Measurements from ENCODE around the gene EMP1. TPM values are rescaled to one million over a fixed set of nuclear protein-coding genes. Genes with fewer than 3 reads are reported as not detected.

Gene EMP1
- total and polyA plus RNA-seq, 5 donors from 2014 or later, result 0.15 to 1.6 (median 0.38) TPM; not detected in 2

DNA sequence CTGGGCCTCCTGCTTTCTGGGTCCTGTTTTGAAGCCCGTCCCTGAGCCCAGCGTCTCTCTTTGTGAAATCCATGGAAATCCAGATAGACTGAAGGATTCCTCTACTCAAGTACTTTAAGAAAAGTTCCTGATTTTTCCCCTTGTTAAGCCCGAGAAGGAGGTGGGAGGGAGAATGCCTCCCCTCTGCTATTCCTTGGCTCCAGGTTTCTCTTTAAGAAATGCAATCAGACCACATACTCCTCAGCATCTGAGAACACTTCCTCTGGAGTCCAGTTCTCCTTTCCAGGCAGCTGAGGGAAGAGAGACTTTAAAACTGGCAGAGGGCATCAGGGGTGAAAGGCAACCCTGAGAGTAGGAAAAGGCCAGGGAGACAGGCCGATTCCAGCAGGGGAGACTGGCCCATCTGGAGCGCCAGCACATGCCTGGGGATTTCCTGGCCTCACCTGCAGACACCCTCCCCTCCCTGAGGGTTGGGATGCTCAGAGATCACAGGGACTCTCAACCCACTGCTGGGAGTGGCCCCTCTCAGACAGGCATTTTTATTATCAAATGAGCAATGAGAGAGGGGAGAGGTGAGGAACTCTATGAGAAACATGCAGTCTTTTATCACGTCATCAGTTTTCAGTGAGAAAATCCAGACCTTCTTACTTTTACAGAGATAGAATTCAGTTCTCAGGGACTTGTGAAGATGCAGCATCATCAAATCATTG lies 2.0 kb upstream of the EMP1 start:
- H3K27me3 ChIP-seq (ENCODE audit: control insufficient read depth, insufficient read depth, low read length), result peaks cover 3% of the 10 kb centered on the region
- ATAC-seq (ENCODE audit: low read depth in 2 of 2) (no peak), DNase-seq (no peak)
- H3K27me3 Mint-ChIP-seq, result peaks cover 26% of the 10 kb centered on the region
- no peak overlapping the region for H3K4me3 ChIP-seq (ENCODE audit: low read depth, low read length)
- H3K4me1 ChIP-seq (ENCODE audit: control insufficient read depth, insufficient read depth, low read length, poor library complexity, severe bottlenecking), result peaks cover 12% of the 10 kb centered on the region
- H3K4me1 Mint-ChIP-seq, result peaks cover 5 to 28% (median 16%) of the 10 kb centered on the region in 4 donors
- H3K9me3 Mint-ChIP-seq, result no peaks in the 10 kb centered on the region
- no peak overlapping the region for H3K27ac ChIP-seq (ENCODE audit: insufficient read depth, low read length, poor library complexity, severe bottlenecking)
- no peaks in the 10 kb centered on the region for H3K36me3 ChIP-seq (ENCODE audit: control insufficient read depth, insufficient read depth, low read length)
- H3K36me3 Mint-ChIP-seq, result no peaks in the 10 kb centered on the region
- peak overlapping the region in 1 of 3 donors; percentile 64 for H3K27ac Mint-ChIP-seq
- no peak overlapping the region for H3K4me3 Mint-ChIP-seq
- no peaks in the 10 kb centered on the region for H3K9me3 ChIP-seq (ENCODE audit: control insufficient read depth in 2 of 2, low read length in 2 of 2)

- ATAC-seq (ENCODE audit: low read depth in 2 of 2) (no peak), DNase-seq (no peak)
- no peaks in the 10 kb centered on the region for H3K9me3 ChIP-seq (ENCODE audit: control insufficient read depth in 2 of 2, low read length in 2 of 2)
- no peaks in the 10 kb centered on the region for H3K36me3 ChIP-seq (ENCODE audit: control insufficient read depth, insufficient read depth, low read length)
- no peak overlapping the region for H3K4me3 ChIP-seq (ENCODE audit: low read depth, low read length)
- Mint-ChIP-seq H3K36me3 (no peaks in the 10 kb centered on the region), H3K9me3 (no peaks in the 10 kb centered on the region), H3K4me1 (peaks cover 5 to 33% (median 16%) of the 10 kb centered on the region in 4 donors), H3K27me3 (peaks cover 31% of the 10 kb centered on the region), H3K27ac (peak overlapping the region in 2 of 3 donors; percentile 38 to 80), H3K4me3 (no peak overlapping the region)
- no peak overlapping the region for H3K27ac ChIP-seq (ENCODE audit: insufficient read depth, low read length, poor library complexity, severe bottlenecking)
- peaks cover 3% of the 10 kb centered on the region for H3K27me3 ChIP-seq (ENCODE audit: control insufficient read depth, insufficient read depth, low read length)
- peaks cover 12% of the 10 kb centered on the region for H3K4me1 ChIP-seq (ENCODE audit: control insufficient read depth, insufficient read depth, low read length, poor library complexity, severe bottlenecking)
Observed at GRCh38 chr12:13195250-13195649, 1.3 kb upstream of the EMP1 start.

DNA sequence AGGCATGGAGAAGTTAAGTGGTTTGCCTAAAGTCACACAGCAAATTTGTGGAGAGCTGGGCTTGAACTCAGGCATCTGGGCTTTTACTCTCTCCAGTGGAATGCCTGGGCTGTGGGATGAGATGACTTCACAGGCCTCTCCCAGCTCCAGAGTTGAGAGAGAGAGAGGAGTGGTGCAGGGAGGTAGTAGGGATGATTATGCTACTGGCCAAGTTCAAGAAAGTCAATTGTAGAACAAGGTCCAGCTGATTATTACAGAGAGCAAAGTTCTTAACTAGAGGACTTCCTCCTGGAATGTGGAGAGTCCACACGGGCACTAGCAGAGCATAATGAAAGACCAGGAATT lies 769 bp upstream of the EMP1 start:
- no peaks in the 10 kb centered on the region for H3K9me3 Mint-ChIP-seq
- ATAC-seq (ENCODE audit: low read depth in 2 of 2) (no peak), DNase-seq (no peak)
- no peak overlapping the region for H3K27ac ChIP-seq (ENCODE audit: insufficient read depth, low read length, poor library complexity, severe bottlenecking)
- no peaks in the 10 kb centered on the region for H3K36me3 ChIP-seq (ENCODE audit: control insufficient read depth, insufficient read depth, low read length)
- no peaks in the 10 kb centered on the region for H3K36me3 Mint-ChIP-seq
- H3K9me3 ChIP-seq (ENCODE audit: control insufficient read depth in 2 of 2, low read length in 2 of 2), result no peaks in the 10 kb centered on the region
- peak overlapping the region in 2 of 4 donors; percentile 50 to 77 for H3K4me3 Mint-ChIP-seq
- H3K4me1 Mint-ChIP-seq, result peaks cover 5 to 33% (median 16%) of the 10 kb centered on the region in 4 donors
- H3K4me3 ChIP-seq (ENCODE audit: low read depth, low read length), result no peak overlapping the region
- H3K4me1 ChIP-seq (ENCODE audit: control insufficient read depth, insufficient read depth, low read length, poor library complexity, severe bottlenecking), result peaks cover 12% of the 10 kb centered on the region
- H3K27me3 ChIP-seq (ENCODE audit: control insufficient read depth, insufficient read depth, low read length), result peaks cover 3% of the 10 kb centered on the region
- peaks cover 30% of the 10 kb centered on the region for H3K27me3 Mint-ChIP-seq
- peak overlapping the region in 1 of 3 donors; percentile 80 for H3K27ac Mint-ChIP-seq

DNA sequence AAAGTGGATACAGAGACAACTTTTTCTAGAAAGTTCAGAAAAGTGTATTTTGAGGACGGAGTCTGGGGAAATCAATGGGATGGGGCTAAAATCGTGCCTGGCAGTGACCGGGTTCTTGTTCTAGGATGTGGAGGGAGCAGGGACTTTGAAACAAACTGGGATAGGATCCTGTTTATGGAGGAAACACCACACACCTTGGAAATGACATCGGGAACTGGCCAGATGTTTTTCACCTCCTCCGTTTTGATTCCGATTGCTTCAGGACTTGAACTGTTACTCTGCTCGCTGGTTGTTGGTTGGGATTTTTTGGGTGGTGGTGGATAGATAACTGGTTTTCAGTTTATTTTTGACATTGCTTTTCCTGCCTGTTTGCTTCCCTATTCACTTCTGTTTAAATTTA lies 506 bp downstream of the EMP1 start:
- peaks cover 5 to 33% (median 16%) of the 10 kb centered on the region in 4 donors for H3K4me1 Mint-ChIP-seq
- ATAC-seq (ENCODE audit: low read depth in 2 of 2) (no peak), DNase-seq (no peak)
- Histone ChIP-seq H3K27ac (ENCODE audit: insufficient read depth, low read length, poor library complexity, severe bottlenecking) (no peak overlapping the region), H3K4me1 (ENCODE audit: control insufficient read depth, insufficient read depth, low read length, poor library complexity, severe bottlenecking) (peaks cover 12% of the 10 kb centered on the region), H3K4me3 (ENCODE audit: low read depth, low read length) (peak overlapping the region; percentile 75), H3K36me3 (ENCODE audit: control insufficient read depth, insufficient read depth, low read length) (no peaks in the 10 kb centered on the region), H3K27me3 (ENCODE audit: control insufficient read depth, insufficient read depth, low read length) (no peaks in the 10 kb centered on the region), H3K9me3 (ENCODE audit: control insufficient read depth in 2 of 2, low read length in 2 of 2) (no peaks in the 10 kb centered on the region)
- peaks cover 30% of the 10 kb centered on the region for H3K27me3 Mint-ChIP-seq
- peak overlapping the region; percentile 49 to 85 (median 79) for H3K27ac Mint-ChIP-seq
- H3K36me3 Mint-ChIP-seq, result no peaks in the 10 kb centered on the region
- H3K9me3 Mint-ChIP-seq, result no peaks in the 10 kb centered on the region
- peak overlapping the region; percentile 3 to 94 (median 68) for H3K4me3 Mint-ChIP-seq

GRCh38 chr12:13197526-13198143 lies 1.1 kb downstream of the EMP1 start:
- H3K36me3 ChIP-seq (ENCODE audit: control insufficient read depth, insufficient read depth, low read length), result no peaks in the 10 kb centered on the region
- no peak overlapping the region for H3K27ac ChIP-seq (ENCODE audit: insufficient read depth, low read length, poor library complexity, severe bottlenecking)
- Mint-ChIP-seq H3K9me3 (no peaks in the 10 kb centered on the region), H3K4me3 (peak overlapping the region in 3 of 4 donors; percentile 64 to 94 (median 72)), H3K27ac (peak overlapping the region in 2 of 3 donors; percentile 79 to 85), H3K4me1 (peaks cover 5 to 33% (median 16%) of the 10 kb centered on the region in 4 donors), H3K27me3 (peaks cover 26% of the 10 kb centered on the region), H3K36me3 (no peaks in the 10 kb centered on the region)
- no peaks in the 10 kb centered on the region for H3K9me3 ChIP-seq (ENCODE audit: control insufficient read depth in 2 of 2, low read length in 2 of 2)
- H3K27me3 ChIP-seq (ENCODE audit: control insufficient read depth, insufficient read depth, low read length), result no peaks in the 10 kb centered on the region
- peaks cover 12% of the 10 kb centered on the region for H3K4me1 ChIP-seq (ENCODE audit: control insufficient read depth, insufficient read depth, low read length, poor library complexity, severe bottlenecking)
- ATAC-seq (ENCODE audit: low read depth in 2 of 2) (no peak), DNase-seq (no peak)
- H3K4me3 ChIP-seq (ENCODE audit: low read depth, low read length), result no peak overlapping the region

- Mint-ChIP-seq H3K4me3 (peak overlapping the region in 1 of 4 donors; percentile 47), H3K9me3 (no peaks in the 10 kb centered on the region), H3K4me1 (peaks cover 5 to 33% (median 16%) of the 10 kb centered on the region in 4 donors), H3K27ac (no peak overlapping the region), H3K27me3 (peaks cover 26% of the 10 kb centered on the region), H3K36me3 (no peaks in the 10 kb centered on the region)
- no peak overlapping the region for H3K4me3 ChIP-seq (ENCODE audit: low read depth, low read length)
- peaks cover 12% of the 10 kb centered on the region for H3K4me1 ChIP-seq (ENCODE audit: control insufficient read depth, insufficient read depth, low read length, poor library complexity, severe bottlenecking)
- no peaks in the 10 kb centered on the region for H3K36me3 ChIP-seq (ENCODE audit: control insufficient read depth, insufficient read depth, low read length)
- no peaks in the 10 kb centered on the region for H3K9me3 ChIP-seq (ENCODE audit: control insufficient read depth in 2 of 2, low read length in 2 of 2)
- DNase-seq (no peak), ATAC-seq (ENCODE audit: low read depth in 2 of 2) (no peak)
- H3K27me3 ChIP-seq (ENCODE audit: control insufficient read depth, insufficient read depth, low read length), result no peaks in the 10 kb centered on the region
- no peak overlapping the region for H3K27ac ChIP-seq (ENCODE audit: insufficient read depth, low read length, poor library complexity, severe bottlenecking)
Observed at GRCh38 chr12:13198241-13198640, 1.7 kb downstream of the EMP1 start.

GRCh38 chr12:13198876-13199275 lies 2.4 kb downstream of the EMP1 start:
- ATAC-seq (ENCODE audit: low read depth in 2 of 2), result no peak
- Histone ChIP-seq H3K27ac (ENCODE audit: insufficient read depth, low read length, poor library complexity, severe bottlenecking) (no peak overlapping the region), H3K9me3 (ENCODE audit: control insufficient read depth in 2 of 2, low read length in 2 of 2) (no peaks in the 10 kb centered on the region), H3K36me3 (ENCODE audit: control insufficient read depth, insufficient read depth, low read length) (no peaks in the 10 kb centered on the region), H3K4me3 (ENCODE audit: low read depth, low read length) (no peak overlapping the region), H3K4me1 (ENCODE audit: control insufficient read depth, insufficient read depth, low read length, poor library complexity, severe bottlenecking) (peaks cover 12% of the 10 kb centered on the region), H3K27me3 (ENCODE audit: control insufficient read depth, insufficient read depth, low read length) (no peaks in the 10 kb centered on the region)
- Mint-ChIP-seq H3K27ac (no peak overlapping the region), H3K4me3 (no peak overlapping the region), H3K9me3 (no peaks in the 10 kb centered on the region), H3K4me1 (peaks cover 5 to 33% (median 16%) of the 10 kb centered on the region in 4 donors), H3K27me3 (peaks cover 26% of the 10 kb centered on the region), H3K36me3 (no peaks in the 10 kb centered on the region)
- no peak for DNase-seq

Measured in CD4-positive, CD25-positive, alpha-beta regulatory T cell (primary cell).